Ishikawa (cell line): ENCODE data around the gene DNAJB13.

Experiments used
- CEBPB ChIP-seq: IDR thresholded peaks from 2 replicates; pipeline ENCODE4 v1.6.1; 2012
- CREB1 ChIP-seq: IDR thresholded peaks from 2 replicates; pipeline ENCODE4 v1.6.1; 2012; ENCODE audit warnings: low read depth
- EGR1 ChIP-seq: IDR thresholded peaks from 2 replicates; pipeline ENCODE4 v1.6.1; 2012
- EP300 ChIP-seq: IDR thresholded peaks from 2 replicates; pipeline ENCODE4 v1.6.1; 2012; ENCODE audit warnings: borderline replicate concordance
- FOXM1 ChIP-seq: IDR thresholded peaks from 2 replicates; pipeline ENCODE4 v1.6.1; 2012; ENCODE audit warnings: low read depth, borderline replicate concordance
- MAX ChIP-seq: IDR thresholded peaks from 2 replicates; pipeline ENCODE4 v1.6.1; 2012
- NFIC ChIP-seq: IDR thresholded peaks from 2 replicates; pipeline ENCODE4 v1.6.1; 2012
- RAD21 ChIP-seq: IDR thresholded peaks from 2 replicates; pipeline ENCODE4 v1.6.1; 2012; ENCODE audit warnings: low read depth
- REST ChIP-seq: IDR thresholded peaks from 2 replicates; pipeline ENCODE4 v1.6.1; 2012; ENCODE audit warnings: low read depth, mild to moderate bottlenecking
- TAF1 ChIP-seq: IDR thresholded peaks from 2 replicates; pipeline ENCODE4 v1.6.1; 2012; ENCODE audit warnings: low read depth, mild to moderate bottlenecking
- TCF12 ChIP-seq: IDR thresholded peaks from 2 replicates; pipeline ENCODE4 v1.6.1; 2012; ENCODE audit warnings: low read depth
- TEAD4 ChIP-seq: IDR thresholded peaks from 2 replicates; pipeline ENCODE4 v1.6.1; 2012
- USF1 ChIP-seq: IDR thresholded peaks from 2 replicates; pipeline ENCODE4 v1.6.1; 2012
- YY1 ChIP-seq: IDR thresholded peaks from 2 replicates; pipeline ENCODE4 v1.6.1; 2012; ENCODE audit warnings: low read depth
- ZBTB7A ChIP-seq: IDR thresholded peaks from 2 replicates; pipeline ENCODE4 v1.6.1; 2012; ENCODE audit warnings: low read depth

Gene DNAJB13

GRCh38 chr11:73961321-73961720 lies 10.5 kb downstream of the DNAJB13 start:
- no peak for TF ChIP-seq MAX
- TF ChIP-seq NFIC = no peak
- no peak for TF ChIP-seq TCF12
- TF ChIP-seq ZBTB7A = no peak
- no peak for TF ChIP-seq TAF1
- TF ChIP-seq RAD21 = no peak
- no peak for TF ChIP-seq EP300

- TF ChIP-seq FOXM1 (no peak), ZBTB7A (no peak), EP300 (no peak), REST (no peak), TCF12 (no peak), USF1 (no peak), NFIC (no peak), RAD21 (no peak), YY1 (no peak), CEBPB (no peak), EGR1 (no peak), MAX (no peak), TAF1 (no peak), TEAD4 (no peak), CREB1 (no peak)
Measured at GRCh38 chr11:73962101-73962705, 11.4 kb downstream of the DNAJB13 start.

GRCh38 chr11:73963861-73964260 lies 13.0 kb downstream of the DNAJB13 start:
- TF ChIP-seq EGR1 = no peak
- TF ChIP-seq FOXM1 = no peak
- no peak for TF ChIP-seq NFIC
- no peak for TF ChIP-seq CREB1
- TF ChIP-seq YY1 = no peak
- TF ChIP-seq RAD21 = no peak
- no peak for TF ChIP-seq MAX
- no peak for TF ChIP-seq EP300
- TF ChIP-seq USF1 = no peak
- no peak for TF ChIP-seq ZBTB7A

- TF ChIP-seq NFIC (no peak), ZBTB7A (no peak), CREB1 (no peak), TAF1 (no peak), EGR1 (no peak), REST (no peak), MAX (no peak), RAD21 (no peak), EP300 (no peak)
Measured at GRCh38 chr11:73965076-73965763, 14.4 kb downstream of the DNAJB13 start.

- TF ChIP-seq MAX (no peak), CREB1 (no peak), NFIC (no peak), USF1 (no peak), TAF1 (no peak), TEAD4 (no peak), REST (no peak), YY1 (no peak), ZBTB7A (no peak), RAD21 (no peak), FOXM1 (no peak), EP300 (no peak), CEBPB (no peak), TCF12 (no peak), EGR1 (no peak)
Measured at GRCh38 chr11:73965764-73966121, 14.9 kb downstream of the DNAJB13 start.
